Smooth muscle cell (in vitro differentiated cells): ENCODE measurements around the gene NSDHL. TPM values are rescaled to one million over a fixed set of nuclear protein-coding genes. Genes with fewer than 3 reads are reported as not detected.

Experiments
- DNase-seq: peaks from one replicate; lab custom pipeline; 2025; ENCODE audit not compliant: unreplicated experiment; lab: John Stamatoyannopoulos, UW
- H2AFZ ChIP-seq: fragments of 200-600 bp; sonication (generic); 2 replicates; pipeline ENCODE4 v1.6.0; 2016; ENCODE audit warnings: antibody characterized with exemption, low read depth, mild to moderate bottlenecking
- H3F3A ChIP-seq: fragments of 200-600 bp; sonication (generic); 2 replicates; pipeline ENCODE4 v1.6.0; 2017; ENCODE audit warnings: antibody characterized with exemption, low read depth
- H3K27ac ChIP-seq: fragments of 200-600 bp; sonication (generic); 2 replicates; pipeline ENCODE4 v1.5.1; 2016; ENCODE audit warnings: low read depth, mild to moderate bottlenecking
- H3K27me3 ChIP-seq: fragments of 200-600 bp; sonication (generic); 2 replicates; pipeline ENCODE4 v1.6.1; 2016; ENCODE audit warnings: low read depth, mild to moderate bottlenecking
- H3K36me3 ChIP-seq: fragments of 200-600 bp; sonication (generic); 2 replicates; pipeline ENCODE4 v1.5.1; 2016; ENCODE audit warnings: low read depth
- H3K4me1 ChIP-seq: fragments of 200-600 bp; sonication (generic); 2 replicates; pipeline ENCODE4 v1.5.1; 2016; ENCODE audit warnings: low read depth
- H3K4me2 ChIP-seq: fragments of 200-600 bp; sonication (generic); 2 replicates; pipeline ENCODE4 v1.6.0; 2016; ENCODE audit warnings: mild to moderate bottlenecking
- H3K4me3 ChIP-seq: fragments of 200-600 bp; sonication (generic); 2 replicates; pipeline ENCODE4 v1.5.1; 2016; ENCODE audit warnings: mild to moderate bottlenecking
- H3K79me2 ChIP-seq: fragments of 200-600 bp; sonication (generic); 2 replicates; pipeline ENCODE4 v1.6.0; 2016; ENCODE audit warnings: low read depth, mild to moderate bottlenecking
- H3K9ac ChIP-seq: fragments of 200-600 bp; sonication (generic); 2 replicates; pipeline ENCODE4 v1.6.0; 2016; ENCODE audit warnings: low read depth
- H3K9me3 ChIP-seq: fragments of 200-600 bp; sonication (generic); replicated peaks from 2 replicates; pipeline ENCODE4 v1.5.1; 2016; ENCODE audit warnings: low read depth
- H4K20me1 ChIP-seq: fragments of 200-600 bp; sonication (generic); 2 replicates; pipeline ENCODE4 v1.6.0; 2016; ENCODE audit warnings: low read depth
- CTCF ChIP-seq: fragments of 200-600 bp; sonication (generic); IDR thresholded peaks from 2 replicates; pipeline ENCODE4 v1.5.1; 2017; ENCODE audit warnings: borderline replicate concordance, mild to moderate bottlenecking, antibody characterized with exemption; ENCODE audit not compliant: insufficient read depth, poor library complexity, severe bottlenecking
- WGBS: methylation state at CpG from one replicate; pipeline ENCODE4 v1.1.7; 2016; ENCODE audit warnings: low lambda C conversion rate; 5-methylcytosine and 5-hydroxymethylcytosine counted together
- polyA plus RNA-seq: library from polyadenylated mRNA; unstranded; fragments of >200 nt; fragmentation: Nextera tagmentation; extraction: Ambion mirVana; gene quantifications from 2 replicates; pipeline ENCODE4 v1.2.1, GENCODE V29; 2016
- total RNA-seq: library from RNA; depleted of rRNA; stranded (reverse); fragments of >200 nt; gene quantifications from 2 replicates; pipeline ENCODE4 v1.2.3, GENCODE V29; 2014

NSDHL gene
- total and polyA plus RNA-seq, 2 experiments from 2014 or later: 20.9 to 36.4 TPM

DNA sequence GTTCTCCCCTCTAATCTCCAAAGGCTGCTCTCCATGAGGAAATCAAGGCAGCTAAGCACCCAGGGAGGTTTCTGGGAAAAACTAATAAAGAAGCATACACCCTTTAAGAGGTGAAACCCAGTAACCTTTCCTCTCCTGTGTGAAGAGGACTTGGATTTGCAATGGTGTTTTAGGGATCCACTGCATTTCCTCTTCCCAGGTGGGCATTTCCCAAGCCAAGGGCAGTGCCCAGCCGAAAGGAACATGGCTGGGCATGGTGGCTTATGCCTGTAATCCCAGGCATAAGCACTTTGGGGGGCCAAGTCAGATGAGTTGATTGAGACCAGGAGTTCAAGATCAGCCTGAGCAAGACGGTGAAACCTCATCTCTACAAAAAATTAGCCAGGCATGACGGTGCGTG is 61.6 kb downstream of the NSDHL start:
- Histone ChIP-seq H4K20me1 (no peaks in the 10 kb centered on the region), H3K27ac (no peak overlapping the region), H3K27me3 (no peaks in the 10 kb centered on the region), H3K4me1 (peaks cover 3% of the 10 kb centered on the region), H3F3A (no peaks in the 10 kb centered on the region), H3K4me2 (no peak overlapping the region), H3K36me3 (no peaks in the 10 kb centered on the region), H3K9ac (no peak overlapping the region), H3K9me3 (no peaks in the 10 kb centered on the region), H2AFZ (no peak overlapping the region), H3K79me2 (no peaks in the 10 kb centered on the region), H3K4me3 (no peak overlapping the region)
- no peak for TF ChIP-seq CTCF
- no peak for DNase-seq
- WGBS: 71% methylated on average over 4 of the region's 4 CpGs

GRCh38 chrX:152892999-152893891 is 62.4 kb downstream of the NSDHL start:
- Histone ChIP-seq H4K20me1 (no peaks in the 10 kb centered on the region), H3K36me3 (no peaks in the 10 kb centered on the region), H3K27ac (no peak overlapping the region), H3K79me2 (no peaks in the 10 kb centered on the region), H3K27me3 (no peaks in the 10 kb centered on the region), H3K4me3 (no peak overlapping the region), H3K9me3 (no peaks in the 10 kb centered on the region), H3K4me2 (no peak overlapping the region), H3K4me1 (peaks cover 3% of the 10 kb centered on the region), H3K9ac (no peak overlapping the region), H2AFZ (no peak overlapping the region), H3F3A (no peaks in the 10 kb centered on the region)
- no peak for DNase-seq
- 72% methylated on average over 22 of the region's 22 CpGs for WGBS
- no peak for TF ChIP-seq CTCF

GRCh38 chrX:152893980-152894610 is 63.2 kb downstream of the NSDHL start:
- H2AFZ ChIP-seq: no peak overlapping the region
- no peaks in the 10 kb centered on the region for H3K27me3 ChIP-seq
- H3K4me1 ChIP-seq: peaks cover 3% of the 10 kb centered on the region
- no peaks in the 10 kb centered on the region for H3K9me3 ChIP-seq
- DNase-seq: no peak
- no peak overlapping the region for H3K4me2 ChIP-seq
- H4K20me1 ChIP-seq: no peaks in the 10 kb centered on the region
- no peaks in the 10 kb centered on the region for H3K79me2 ChIP-seq
- TF ChIP-seq CTCF: no peak
- no peak overlapping the region for H3K27ac ChIP-seq
- H3F3A ChIP-seq: no peaks in the 10 kb centered on the region
- H3K9ac ChIP-seq: no peak overlapping the region
- 76% methylated on average over 9 of the region's 9 CpGs for WGBS
- no peaks in the 10 kb centered on the region for H3K36me3 ChIP-seq
- H3K4me3 ChIP-seq: no peak overlapping the region
